ENCODE measurements around the gene DRG1. TPM values are rescaled to one million over a fixed set of nuclear protein-coding genes. Genes with fewer than 3 reads are reported as not detected.
"Not testable (repeated sequence)": the region's sequence is repeated elsewhere in the genome, so short reads cannot be mapped to it uniquely, and the experiment has no call there.

The DRG1 gene, protein sequence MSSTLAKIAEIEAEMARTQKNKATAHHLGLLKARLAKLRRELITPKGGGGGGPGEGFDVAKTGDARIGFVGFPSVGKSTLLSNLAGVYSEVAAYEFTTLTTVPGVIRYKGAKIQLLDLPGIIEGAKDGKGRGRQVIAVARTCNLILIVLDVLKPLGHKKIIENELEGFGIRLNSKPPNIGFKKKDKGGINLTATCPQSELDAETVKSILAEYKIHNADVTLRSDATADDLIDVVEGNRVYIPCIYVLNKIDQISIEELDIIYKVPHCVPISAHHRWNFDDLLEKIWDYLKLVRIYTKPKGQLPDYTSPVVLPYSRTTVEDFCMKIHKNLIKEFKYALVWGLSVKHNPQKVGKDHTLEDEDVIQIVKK
- polyA plus RNA-seq (2012; ENCODE audit: insufficient read depth, insufficient read length) = 185 TPM

DNA sequence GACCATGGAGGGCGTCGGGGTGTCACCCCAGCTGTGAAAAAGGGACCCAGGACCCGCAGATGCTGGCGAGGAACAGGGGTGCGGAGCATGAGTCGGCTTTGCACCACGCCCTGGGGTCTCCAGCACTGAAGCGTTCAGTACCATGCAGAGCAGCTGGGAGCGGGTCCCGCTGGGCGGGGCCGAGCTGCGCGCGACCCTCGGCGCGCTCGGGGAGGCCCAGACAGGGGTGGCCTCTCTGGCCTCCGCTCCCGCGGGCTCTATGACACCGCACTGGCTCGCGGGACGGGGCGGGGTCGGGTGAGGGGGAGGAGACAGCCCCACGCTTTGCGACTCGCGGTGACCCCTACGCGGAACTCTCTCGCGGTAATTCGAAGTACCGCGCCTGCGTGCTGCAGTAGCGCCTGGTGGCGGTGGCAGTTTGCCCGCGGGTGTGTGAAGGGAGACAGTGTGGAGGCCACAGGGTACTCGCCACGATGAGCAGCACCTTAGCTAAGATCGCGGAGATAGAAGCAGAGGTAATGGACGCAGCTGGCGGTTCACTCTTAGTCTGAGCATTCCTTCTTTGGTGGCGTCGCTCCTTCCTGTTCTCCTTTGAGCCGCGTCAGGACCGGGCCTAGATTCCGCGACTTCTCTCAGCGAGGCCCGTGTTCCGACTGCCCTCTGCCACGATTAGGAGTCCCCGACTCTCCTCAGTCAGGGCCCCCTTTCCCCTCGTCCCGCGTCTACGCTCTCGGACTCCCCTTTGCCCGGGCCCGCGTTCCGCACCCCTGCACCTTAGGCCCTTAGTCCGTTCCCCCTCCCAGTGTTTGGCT is at the start of gene DRG1:
Gene DRG1 (plus strand): TSS at position 394 of the 812 bp plus-strand sequence. CDS start 80 bp downstream, at position 474.
- peak within 1 kb of the TSS; percentile 97 for H3K4me3 ChIP-seq (ENCODE audit: low read length)
- DNase-seq (ENCODE audit: low read depth, low spot score) = peak; percentile 92

DNA sequence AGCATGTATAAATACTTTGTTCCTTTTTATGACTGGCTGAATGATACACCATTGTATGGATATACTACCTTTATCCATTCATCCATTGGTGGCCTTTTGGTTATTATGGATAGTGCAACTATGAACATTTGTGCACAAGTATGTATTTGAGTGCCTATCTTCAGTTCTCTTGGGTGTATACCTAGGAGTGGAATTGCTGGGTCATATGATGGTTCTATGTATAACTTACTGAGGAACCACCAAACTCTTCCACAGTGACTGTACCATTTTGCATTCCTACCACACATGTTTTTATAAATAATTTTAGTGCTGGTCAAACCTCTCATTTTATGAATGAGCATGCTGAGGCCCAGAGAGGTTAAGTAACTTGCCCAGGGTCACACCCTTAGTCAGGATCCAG is 49.4 kb upstream of the DRG1 start:
- no peak for DNase-seq (ENCODE audit: low read depth, low spot score)
- no peak overlapping the region for H3K4me3 ChIP-seq (ENCODE audit: low read length)

DNA sequence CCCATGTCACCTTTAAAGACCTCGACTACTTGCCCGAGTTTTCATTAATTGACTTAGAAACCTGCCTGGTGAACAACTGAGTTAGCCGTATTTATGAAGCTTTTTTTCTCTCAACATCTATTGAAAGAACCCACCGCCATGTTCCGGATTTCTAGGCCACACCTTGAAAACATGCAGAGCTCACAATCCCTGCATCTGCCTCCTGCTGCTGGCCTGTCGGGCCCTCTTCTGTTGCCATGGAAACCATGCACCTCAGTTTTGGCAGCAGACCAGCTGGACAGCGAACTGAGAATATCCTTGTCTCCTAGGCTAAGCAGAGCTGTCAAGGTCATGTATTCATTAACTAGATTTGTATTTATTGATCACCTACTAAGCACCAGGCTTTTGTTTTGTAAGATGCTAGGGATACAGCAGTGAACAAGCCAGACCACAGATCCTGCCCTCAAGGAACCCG is 49.0 kb upstream of the DRG1 start:
- no peak overlapping the region for H3K4me3 ChIP-seq (ENCODE audit: low read length)
- no peak for DNase-seq (ENCODE audit: low read depth, low spot score)

DNA sequence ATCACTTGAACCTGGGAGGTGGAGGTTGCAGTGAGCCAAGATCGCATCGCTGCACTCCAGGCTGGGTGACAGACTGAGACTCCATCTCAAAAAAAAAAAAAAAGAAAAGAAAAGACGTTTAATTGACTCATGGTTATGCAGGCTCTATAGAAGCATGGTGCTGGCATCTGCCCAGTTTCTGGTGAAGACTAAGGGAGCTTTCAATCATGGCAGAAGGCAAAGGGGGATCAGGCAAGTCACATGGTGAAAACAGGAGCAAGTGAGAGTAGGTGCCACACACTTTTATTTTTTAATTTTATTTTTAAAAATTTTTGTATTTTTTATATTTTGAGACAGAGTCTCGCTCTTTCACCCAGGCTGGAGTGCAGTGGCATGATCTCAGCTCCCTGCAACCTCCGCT is 44.9 kb upstream of the DRG1 start:
- no peak overlapping the region for H3K4me3 ChIP-seq (ENCODE audit: low read length)
- DNase-seq (ENCODE audit: low read depth, low spot score) = no peak

DNA sequence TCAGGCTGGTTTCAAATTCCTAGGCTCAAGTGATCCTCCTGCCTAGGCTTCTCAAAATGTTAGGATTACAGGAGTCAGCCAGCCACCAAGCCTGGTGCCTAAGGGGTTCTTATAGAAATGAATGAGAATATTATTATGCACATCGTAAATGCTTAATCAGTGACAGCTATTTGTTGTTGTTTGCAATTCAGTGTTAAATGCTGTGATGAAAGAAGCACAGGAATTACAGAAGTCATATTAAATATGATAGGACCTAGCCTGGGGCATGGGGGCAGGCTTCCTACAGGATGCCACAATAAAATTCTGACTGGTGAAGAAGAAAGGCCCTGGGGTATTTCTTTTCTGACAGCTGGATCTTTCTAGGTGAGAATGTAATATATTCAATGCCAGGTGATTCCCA is 39.4 kb upstream of the DRG1 start:
- DNase-seq (ENCODE audit: low read depth, low spot score) = no peak

DNA sequence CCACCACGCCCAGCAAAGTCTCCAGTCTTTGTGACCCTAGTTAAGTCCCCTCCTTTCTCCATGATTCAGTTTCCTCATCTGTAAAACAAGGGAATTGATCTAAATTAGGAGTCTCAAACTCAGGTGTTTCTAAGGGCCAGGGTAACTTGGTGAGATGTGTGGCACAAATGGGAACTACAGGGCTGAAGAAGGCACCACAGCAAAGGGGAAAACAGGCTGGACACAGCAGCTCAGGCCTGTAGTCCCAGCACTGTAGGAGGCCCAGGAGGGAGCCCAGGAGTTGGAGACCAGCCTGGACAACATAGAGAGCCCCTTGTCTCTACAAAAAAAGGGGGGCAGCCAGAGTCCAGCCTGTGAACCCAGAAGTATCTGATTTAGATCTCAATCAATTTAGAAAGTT is 37.7 kb upstream of the DRG1 start:
- no peak overlapping the region for H3K4me3 ChIP-seq (ENCODE audit: low read length)
- DNase-seq (ENCODE audit: low read depth, low spot score) = no peak

More for the DNA sequence above, 39.4 kb upstream of the DRG1 start:
- H3K4me3 ChIP-seq (ENCODE audit: low read length) = no peak overlapping the region

DNA sequence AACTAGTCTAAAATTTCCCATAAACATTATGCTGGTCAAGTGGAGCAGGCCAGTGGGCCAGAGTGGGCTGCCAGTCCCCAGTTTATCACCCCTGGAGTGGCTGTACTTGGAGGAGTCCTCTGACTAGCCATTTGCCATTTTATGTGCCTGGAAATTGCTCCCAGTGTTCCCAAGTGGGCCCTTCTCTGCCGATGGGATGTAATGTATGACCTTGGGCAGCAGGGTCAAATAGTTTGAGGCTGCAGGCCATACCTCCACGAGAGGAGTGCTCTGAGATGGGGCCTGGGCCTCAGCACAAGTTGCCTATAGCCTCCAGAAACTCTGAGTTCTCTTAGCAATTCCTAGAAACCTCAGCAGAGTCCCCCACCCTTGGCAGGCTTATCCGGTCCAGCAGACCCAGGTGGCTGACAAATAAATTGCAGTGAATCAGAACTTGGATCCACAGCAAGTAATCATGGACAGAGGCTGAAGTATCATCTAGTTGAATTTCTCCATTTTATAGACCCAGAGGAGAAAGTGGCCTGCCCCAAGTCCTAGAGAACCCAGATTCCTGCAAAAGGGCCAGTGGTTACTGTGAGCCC is 35.4 kb upstream of the DRG1 start:
- H3K4me3 ChIP-seq (ENCODE audit: low read length) = no peak overlapping the region
- DNase-seq (ENCODE audit: low read depth, low spot score) = no peak

DNA sequence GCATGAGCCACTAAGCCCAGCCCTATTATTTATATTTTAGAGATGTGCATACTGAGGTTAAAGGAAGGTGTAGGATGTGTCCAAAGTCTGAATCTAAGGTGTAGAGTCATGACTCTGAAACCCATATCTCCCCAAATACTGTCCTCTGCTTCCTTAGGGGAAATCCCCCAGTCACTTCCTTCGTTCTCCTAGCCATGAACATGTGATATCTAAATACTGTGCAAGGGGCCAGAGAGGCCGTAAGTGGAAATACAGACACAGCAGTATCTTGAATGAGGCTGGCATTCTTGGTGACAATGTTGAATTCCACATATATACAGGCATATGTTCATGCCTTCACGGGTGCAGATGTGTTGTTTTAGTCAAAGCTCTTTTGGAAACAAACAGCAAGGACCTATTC is 32.0 kb upstream of the DRG1 start:
- no peak overlapping the region for H3K4me3 ChIP-seq (ENCODE audit: low read length)
- DNase-seq (ENCODE audit: low read depth, low spot score) = no peak

DNA sequence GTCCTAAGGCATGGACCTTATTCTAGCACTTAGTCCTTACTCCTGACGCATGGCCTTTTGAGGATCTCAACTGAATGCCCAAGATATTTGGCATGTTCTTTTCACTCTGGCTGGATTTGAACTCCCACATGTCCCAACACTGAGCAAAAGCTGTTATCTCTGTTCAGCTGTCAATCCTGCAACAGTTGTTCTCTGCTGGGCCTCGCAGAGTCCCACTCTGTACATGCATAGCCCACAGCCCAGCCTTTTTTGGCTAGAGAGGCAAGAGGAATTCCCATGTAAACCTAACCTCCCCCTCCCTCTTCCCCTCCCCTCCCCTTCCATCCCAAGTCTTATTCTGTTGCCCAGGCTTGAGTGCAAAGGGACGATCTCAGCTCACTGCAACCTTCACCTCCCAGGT is 21.8 kb upstream of the DRG1 start:
- no peak for DNase-seq (ENCODE audit: low read depth, low spot score)
- H3K4me3 ChIP-seq (ENCODE audit: low read length) = no peak overlapping the region

DNA sequence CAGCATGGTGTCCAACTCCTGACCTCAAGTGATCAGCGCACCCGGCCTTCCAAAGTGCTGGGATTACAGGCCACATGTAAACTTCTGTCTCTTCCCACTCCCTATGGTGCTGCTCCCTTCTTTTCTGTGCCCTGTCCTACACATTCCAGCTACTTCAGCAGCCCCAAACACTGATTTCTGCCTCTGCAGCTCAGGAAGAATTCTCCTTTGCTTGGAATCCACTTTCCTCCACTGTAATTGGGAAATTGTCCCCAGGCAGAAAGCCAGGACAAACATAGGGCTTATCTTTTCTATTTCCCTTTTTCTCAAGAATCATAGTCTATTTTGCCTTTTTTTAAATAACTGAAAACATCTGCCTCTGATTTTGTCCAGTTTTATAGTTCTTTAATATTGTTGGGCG is 21.3 kb upstream of the DRG1 start:
- no peak overlapping the region for H3K4me3 ChIP-seq (ENCODE audit: low read length)
- no peak for DNase-seq (ENCODE audit: low read depth, low spot score)

DNA sequence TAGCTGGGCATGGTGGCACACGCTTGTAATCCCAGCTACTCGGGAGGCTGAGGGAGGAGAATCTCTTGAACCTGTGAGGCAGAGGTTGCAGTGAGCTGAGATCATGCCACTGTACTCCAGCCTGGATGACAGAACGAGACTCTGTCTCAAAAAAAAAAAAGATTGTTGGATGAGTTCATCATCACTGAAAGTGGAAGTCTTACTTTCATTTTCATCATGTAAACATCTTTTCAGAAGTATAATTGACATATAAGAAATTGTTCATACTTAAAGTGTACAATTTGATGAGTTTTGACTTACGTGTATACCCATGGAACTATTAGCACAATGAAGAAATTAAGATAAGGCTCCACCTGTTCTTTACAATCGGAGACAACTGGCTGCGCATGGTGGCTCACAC is 20.8 kb upstream of the DRG1 start:
- DNase-seq (ENCODE audit: low read depth, low spot score); H3K4me3 ChIP-seq (ENCODE audit: low read length): not testable (repeated sequence)

DNA sequence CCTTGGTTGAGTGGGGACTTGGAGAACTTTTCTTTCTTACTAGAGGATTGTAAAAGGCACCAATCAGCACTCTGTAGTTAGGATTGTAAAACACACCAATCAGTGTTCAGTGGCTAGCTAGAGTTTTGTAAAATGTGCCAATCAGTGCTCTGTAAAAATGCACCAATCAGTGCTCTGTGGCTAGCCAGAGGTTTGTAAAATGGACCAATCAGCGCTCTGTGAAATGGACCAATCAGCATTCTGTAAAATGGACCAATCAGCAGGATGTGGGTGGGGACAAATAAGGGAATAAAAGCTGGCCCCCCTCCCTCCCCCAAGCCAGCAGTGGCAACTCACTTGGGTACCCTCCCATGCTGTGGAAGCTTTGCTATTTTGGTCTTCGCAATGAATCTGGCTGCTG is 5.5 kb upstream of the DRG1 start:
- DNase-seq (ENCODE audit: low read depth, low spot score) = no peak
- no peak overlapping the region for H3K4me3 ChIP-seq (ENCODE audit: low read length)

DNA sequence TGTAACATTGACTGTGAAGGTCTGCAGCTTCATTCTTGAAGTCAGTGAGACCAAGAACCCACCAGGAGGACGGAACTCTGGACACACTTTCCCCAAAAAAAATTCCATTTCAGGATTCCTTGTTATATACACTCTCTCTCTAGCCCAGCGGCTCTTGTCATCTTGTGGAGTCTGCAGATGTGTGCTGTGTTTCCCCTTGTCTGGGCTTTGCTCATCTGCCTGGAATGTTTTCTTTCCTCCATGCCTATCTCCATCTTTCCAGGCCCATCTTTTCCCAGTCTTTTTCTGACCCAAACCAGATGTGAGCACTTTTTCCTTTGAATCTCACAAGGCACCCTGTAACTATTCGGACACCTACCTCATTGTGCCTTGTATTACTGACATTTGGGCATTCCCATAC is 5.1 kb upstream of the DRG1 start:
- DNase-seq (ENCODE audit: low read depth, low spot score) = no peak
- H3K4me3 ChIP-seq (ENCODE audit: low read length) = no peak overlapping the region

DNA sequence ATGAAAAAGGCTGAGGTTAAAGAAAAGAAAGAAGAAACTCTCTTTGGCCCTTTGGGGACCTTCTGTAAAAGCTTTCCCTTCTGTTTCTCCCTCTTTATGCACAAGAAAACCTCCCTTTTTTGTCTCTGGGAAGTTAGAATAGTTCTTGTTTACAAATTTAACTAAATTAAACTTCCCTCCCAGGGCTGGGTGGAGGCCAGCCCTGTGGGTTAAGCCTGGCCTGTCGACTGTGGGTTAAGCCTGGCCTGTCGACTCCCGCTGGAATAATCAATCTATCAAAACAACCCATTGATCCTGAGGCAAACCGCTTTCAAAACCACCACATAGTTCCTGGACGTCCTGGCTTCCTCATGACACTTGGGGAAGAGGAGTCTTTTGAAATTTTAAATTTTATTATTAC is 1.2 kb upstream of the DRG1 start:
- no peak overlapping the region for H3K4me3 ChIP-seq (ENCODE audit: low read length)
- no peak for DNase-seq (ENCODE audit: low read depth, low spot score)

DNA sequence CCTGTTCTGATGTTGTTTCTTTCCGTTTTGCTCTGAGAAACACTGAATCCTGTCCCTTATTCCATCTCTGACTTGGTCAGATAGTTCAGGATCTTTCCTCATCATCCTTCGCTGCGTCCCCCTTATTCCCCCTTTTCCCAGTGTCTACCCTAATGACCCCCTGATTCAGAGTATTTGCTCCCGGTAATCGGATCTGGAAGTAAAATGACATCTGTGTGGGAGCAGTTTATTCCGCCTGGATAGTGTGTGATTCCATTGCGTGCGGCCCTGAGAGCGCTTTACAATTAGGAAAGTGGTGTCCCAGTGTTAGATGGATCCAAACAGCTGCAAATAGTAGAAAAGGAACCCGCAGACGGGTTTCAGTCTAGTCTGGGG is 606 bp downstream of the DRG1 start:
- H3K4me3 ChIP-seq (ENCODE audit: low read length) = peak overlapping the region; percentile 97
- no peak for DNase-seq (ENCODE audit: low read depth, low spot score)

DNA sequence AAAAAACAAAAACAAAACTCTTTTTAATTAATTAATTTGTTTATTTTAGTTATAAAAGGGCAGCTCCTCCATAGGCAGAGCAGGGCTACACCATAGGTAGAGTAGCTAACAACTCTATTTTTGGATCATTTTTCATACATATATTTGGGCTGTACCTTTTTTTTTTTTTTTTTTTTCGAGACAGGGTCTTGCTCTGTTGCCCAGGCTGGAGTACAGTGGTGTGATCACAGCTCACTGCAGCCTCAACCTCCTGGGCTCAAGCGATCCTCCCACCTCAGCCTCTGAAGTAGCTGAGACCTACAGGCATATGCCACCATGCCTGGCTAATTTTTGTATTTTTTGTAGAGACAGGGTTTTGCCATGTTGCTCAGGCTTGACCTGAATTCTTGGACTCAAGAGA is 2.9 kb downstream of the DRG1 start:
- DNase-seq (ENCODE audit: low read depth, low spot score); H3K4me3 ChIP-seq (ENCODE audit: low read length): not testable (repeated sequence)

DNA sequence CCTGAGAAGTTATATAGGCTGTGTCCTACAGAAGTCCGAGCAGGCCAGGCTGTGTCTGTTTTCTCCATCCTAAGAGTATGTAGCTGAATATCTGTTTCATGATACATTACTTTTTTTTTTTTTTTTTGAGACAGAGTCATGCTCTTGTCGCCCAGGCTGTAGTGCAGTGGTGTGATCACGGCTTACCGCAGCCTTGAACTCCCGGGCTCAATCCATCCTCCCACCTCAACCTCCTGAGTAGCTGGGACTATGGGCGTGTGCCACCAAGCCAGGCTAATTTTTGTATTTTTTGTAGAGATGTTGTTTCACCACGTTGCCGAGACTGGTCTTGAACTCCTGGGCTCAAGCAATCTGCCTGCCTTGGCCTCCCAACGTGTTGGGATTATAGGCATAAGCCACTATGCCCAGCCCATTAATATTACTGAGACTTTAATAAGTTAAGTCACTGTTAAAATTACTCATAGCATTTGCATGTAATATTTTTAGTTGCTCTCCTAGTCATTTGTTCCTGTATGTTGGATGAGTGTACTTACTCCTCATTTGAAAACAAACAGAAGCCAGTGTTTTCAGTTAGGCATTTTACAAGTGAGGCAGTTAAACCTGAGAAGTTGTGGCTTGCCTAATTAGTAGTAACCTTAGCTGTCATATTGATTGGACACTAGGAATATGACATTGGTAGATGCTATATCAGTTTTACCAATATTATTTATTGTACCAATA is 26.1 kb downstream of the DRG1 start:
- no peak for DNase-seq (ENCODE audit: low read depth, low spot score)
- no peak overlapping the region for H3K4me3 ChIP-seq (ENCODE audit: low read length)

DNA sequence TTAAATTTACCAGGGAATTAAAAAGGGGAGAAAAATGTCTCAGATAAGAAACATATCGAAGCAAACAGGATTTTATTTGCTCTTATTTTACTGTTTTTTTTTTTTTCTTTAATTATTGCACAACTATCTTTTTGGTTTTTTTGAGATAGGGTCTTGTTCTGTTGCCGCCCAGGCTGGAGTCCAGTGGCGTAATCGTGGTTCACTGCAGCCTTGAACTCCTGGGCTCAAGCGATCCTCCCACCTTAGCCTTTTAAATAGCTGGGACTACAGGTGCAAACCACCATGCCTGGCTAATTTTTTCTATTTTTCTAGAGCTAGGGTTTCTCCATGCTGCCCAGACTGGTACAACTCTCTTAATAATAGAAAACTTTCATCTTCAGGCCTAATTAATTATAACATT is 32.5 kb downstream of the DRG1 start:
- DNase-seq (ENCODE audit: low read depth, low spot score) = no peak
- H3K4me3 ChIP-seq (ENCODE audit: low read length) = no peak overlapping the region

DNA sequence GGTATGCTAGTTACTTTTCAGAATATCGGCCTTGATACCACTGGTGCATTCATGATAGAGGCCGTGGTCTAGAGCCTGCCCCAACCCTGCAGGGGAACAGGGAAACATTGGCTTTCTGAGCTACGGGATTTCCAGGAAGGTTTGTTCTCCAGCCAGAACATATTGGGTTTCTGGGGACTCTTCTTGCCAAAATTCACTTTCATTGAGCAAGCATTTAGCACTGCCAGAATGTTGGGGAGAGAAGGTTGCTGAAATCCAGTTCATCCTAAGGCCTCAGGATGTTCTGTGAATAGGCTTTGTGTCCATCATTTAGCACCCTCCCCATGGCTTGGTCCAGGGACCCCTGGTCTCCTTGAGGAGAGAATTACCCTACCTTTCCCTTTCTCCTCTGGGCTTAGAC is 36.7 kb downstream of the DRG1 start:
- H3K4me3 ChIP-seq (ENCODE audit: low read length) = no peak overlapping the region
- DNase-seq (ENCODE audit: low read depth, low spot score) = no peak

DNA sequence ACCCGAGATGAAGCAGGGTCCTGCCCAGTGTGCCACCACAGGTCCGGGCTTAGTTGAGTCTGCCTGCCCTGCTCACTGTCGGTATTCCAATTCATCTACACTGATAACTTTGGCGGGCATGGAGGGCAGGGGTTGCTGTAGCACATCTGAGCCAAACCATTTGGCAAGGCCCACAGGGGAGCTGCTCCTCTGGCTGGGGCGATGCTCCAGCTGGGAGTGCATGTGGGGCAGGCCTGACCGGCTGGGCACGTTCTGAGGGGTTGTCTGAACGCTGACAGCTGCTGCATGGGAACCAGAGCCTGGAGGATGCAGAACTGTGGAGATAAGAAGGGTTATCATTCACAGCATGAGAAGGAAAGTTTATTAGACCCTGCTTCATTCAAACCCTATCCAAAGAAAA is 40.4 kb downstream of the DRG1 start:
- DNase-seq (ENCODE audit: low read depth, low spot score) = no peak
- H3K4me3 ChIP-seq (ENCODE audit: low read length) = no peak overlapping the region

Data from Jurkat, Clone E6-1 (cell line).